CD14-positive monocyte (primary cell): ENCODE data around the gene RASAL2. TPM values are rescaled to one million over a fixed set of nuclear protein-coding genes. Genes with fewer than 3 reads are reported as not detected.

Experiments used
- DNase-seq, 3 donors: peaks; one replicate each; pipeline ENCODE4 v3.0.0-alpha.2; 2011 to 2022
- H2AFZ ChIP-seq: 2 replicates; pipeline ENCODE4 v1.6.0; 2012; ENCODE audit warnings: mild to moderate bottlenecking, low read depth, low read length, inconsistent platforms; ENCODE audit not compliant: insufficient read depth, poor library complexity, severe bottlenecking
- H3K27ac ChIP-seq, 2 donors: 1 replicate in 1 of 2; 2 replicates in 1 of 2; pipeline ENCODE4 v1.5.1; 2012 to 2013; ENCODE audit warnings: low read length in 2 of 2, control low read depth in 1 of 2, inconsistent platforms in 1 of 2, low read depth in 1 of 2, mild to moderate bottlenecking in 1 of 2
- H3K27me3 ChIP-seq, 2 donors: one replicate each; pipeline versions ENCODE4 v1.6.0 to v1.6.1; 2011 to 2013; ENCODE audit warnings: low read length in 2 of 2; ENCODE audit not compliant: control insufficient read depth in 2 of 2, insufficient read depth in 2 of 2
- H3K36me3 ChIP-seq, 2 donors: replicated peaks in 1 of 2; 1 replicate in 1 of 2; 2 replicates in 1 of 2; pipeline versions ENCODE4 v1.5.1 to v1.6.1; 2012 to 2013; ENCODE audit warnings: low read length in 2 of 2, control low read depth in 1 of 2, inconsistent platforms in 1 of 2, mild to moderate bottlenecking in 1 of 2; ENCODE audit not compliant: insufficient read depth in 2 of 2, control insufficient read depth in 1 of 2
- H3K4me1 ChIP-seq, 2 donors: 1 replicate in 1 of 2; 2 replicates in 1 of 2; pipeline versions ENCODE4 v1.5.1 to v1.6.1; 2012 to 2013; ENCODE audit warnings: low read length in 2 of 2, control low read depth in 1 of 2, inconsistent platforms in 1 of 2, mild to moderate bottlenecking in 1 of 2, moderate library complexity in 1 of 2; ENCODE audit not compliant: insufficient read depth in 2 of 2, control insufficient read depth in 1 of 2
- H3K4me2 ChIP-seq: replicated peaks from 2 replicates; pipeline ENCODE3; 2012; ENCODE audit warnings: low read length, moderate library complexity, mild to moderate bottlenecking; ENCODE audit not compliant: poor library complexity, severe bottlenecking; ENCODE audit errors: extremely low read depth
- H3K4me3 ChIP-seq, 3 experiments: fragments of 200-600 bp in 1 of 3; sonication (generic) in 1 of 3; replicated peaks in 1 of 3; 1 replicate in 2 of 3; 2 replicates in 1 of 3; pipeline ENCODE4 v1.5.1; 2011 to 2013; ENCODE audit warnings: low read length in 3 of 3, mild to moderate bottlenecking in 3 of 3, control low read depth in 2 of 3, low read depth in 2 of 3, inconsistent platforms in 1 of 3, moderate library complexity in 1 of 3
- H3K79me2 ChIP-seq: 2 replicates; pipeline ENCODE4 v1.6.0; 2012; ENCODE audit warnings: mild to moderate bottlenecking, control low read depth, inconsistent platforms, low read length, moderate library complexity; ENCODE audit not compliant: insufficient read depth
- H3K9ac ChIP-seq: 2 replicates; pipeline ENCODE4 v1.6.0; 2017; ENCODE audit warnings: low read length, mild to moderate bottlenecking; ENCODE audit not compliant: insufficient read depth, poor library complexity, severe bottlenecking
- H3K9me3 ChIP-seq, 2 donors: replicated peaks in 1 of 2; 1 replicate in 1 of 2; 2 replicates in 1 of 2; pipeline versions ENCODE4 v1.5.1 to v1.6.1; 2012 to 2013; ENCODE audit warnings: low read length in 2 of 2, control low read depth in 1 of 2; ENCODE audit not compliant: control insufficient read depth in 1 of 2, insufficient read depth in 1 of 2
- H4K20me1 ChIP-seq: 2 replicates; pipeline ENCODE4 v1.6.0; 2012; ENCODE audit warnings: mild to moderate bottlenecking, low read length, control low read depth, moderate library complexity; ENCODE audit not compliant: insufficient read depth
- H3K27ac Mint-ChIP-seq, 7 donors: one replicate each; pipeline ENCODE4 v1.8.0; 2020; ENCODE audit warnings: mild to moderate bottlenecking in 7 of 7, mixed read lengths in 7 of 7, moderate library complexity in 6 of 7, inconsistent platforms in 2 of 7
- H3K27me3 Mint-ChIP-seq, 3 donors: one replicate each; pipeline ENCODE4 v1.8.0; 2021 to 2022; ENCODE audit warnings: low read depth in 3 of 3, mild to moderate bottlenecking in 3 of 3, mixed read lengths in 3 of 3, moderate library complexity in 3 of 3, inconsistent platforms in 1 of 3
- H3K36me3 Mint-ChIP-seq, 2 donors: one replicate each; pipeline ENCODE4 v1.8.0; 2020; ENCODE audit warnings: mixed read lengths in 2 of 2, inconsistent platforms in 1 of 2, mild to moderate bottlenecking in 1 of 2
- H3K4me1 Mint-ChIP-seq: one replicate; pipeline ENCODE4 v1.8.0; 2020; ENCODE audit warnings: mild to moderate bottlenecking, mixed read lengths
- H3K4me3 Mint-ChIP-seq, 2 donors: one replicate each; pipeline ENCODE4 v1.8.0; 2020; ENCODE audit warnings: mild to moderate bottlenecking in 2 of 2, mixed read lengths in 2 of 2, moderate library complexity in 1 of 2
- H3K9me3 Mint-ChIP-seq, 7 donors: one replicate each; pipeline ENCODE4 v1.8.0; 2020 to 2022; ENCODE audit warnings: mixed read lengths in 7 of 7, mild to moderate bottlenecking in 6 of 7, moderate library complexity in 6 of 7, inconsistent platforms in 2 of 7
- WGBS: methylation state at CpG from one replicate; pipeline ENCODE4 v1.1.5; 2013; ENCODE audit warnings: missing lambda C conversion rate; ENCODE audit not compliant: insufficient coverage; 5-methylcytosine and 5-hydroxymethylcytosine counted together
- intact Hi-C, 2 donors: fragments of 100-400 bp; cut with micrococcal nuclease; formaldehyde crosslinking; loops; one replicate each; pipeline versions ENCODE4 v1.15.0 to v1.15.1; 2023
- polyA plus RNA-seq, 3 donors: library from polyadenylated mRNA; depleted of rRNA in 1 of 3; unstranded in 2 of 3; stranded (reverse) in 1 of 3; fragments of 300-500 nt in 2 of 3; fragments of >200 nt in 1 of 3; fragmentation: Illumina TruSeq in 2 of 3; gene quantifications; 1 replicate in 2 of 3; 2 replicates in 1 of 3; pipeline ENCODE4 v1.2.3, GENCODE V29; 2012 to 2021
- TF ChIP-seq, protein P1 (sequence below): fragments of 200-600 bp; IDR thresholded peaks from one replicate; pipeline ENCODE4 v1.8.0; 2022; ENCODE audit warnings: antibody characterized with exemption, mild to moderate bottlenecking

The RASAL2 gene
- polyA plus RNA-seq, 3 donors, result 0.15 to 1.00 (median 0.63) TPM

DNA sequence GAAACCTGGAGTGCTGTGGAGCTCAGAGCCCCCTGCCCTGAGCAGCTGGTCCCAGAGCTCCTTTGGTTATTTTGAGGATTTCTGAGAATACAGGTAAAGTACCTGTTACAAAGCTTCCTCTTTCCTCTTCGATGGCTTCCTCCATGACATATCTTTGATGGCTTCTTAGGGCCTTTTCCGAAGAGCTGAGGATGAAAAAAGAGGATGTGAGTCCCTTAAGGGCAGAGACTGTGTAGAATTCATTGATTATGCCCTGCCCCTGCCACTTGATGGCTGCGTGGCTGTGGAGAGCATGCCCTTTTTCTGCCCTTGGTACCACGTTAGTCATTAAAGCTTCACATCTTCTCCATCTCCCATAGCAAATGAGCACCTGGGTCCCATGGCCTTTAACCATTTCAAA is 433.2 kb downstream of the RASAL2 start:
- no peaks in the 10 kb centered on the region for H3K9me3 ChIP-seq
- peaks cover 0 to 5% (median 0%) of the 10 kb centered on the region in 7 donors for H3K9me3 Mint-ChIP-seq
- no peak overlapping the region for H3K9ac ChIP-seq
- WGBS, result 100% methylated on average over 2 of the region's 4 CpGs
- H3K4me3 Mint-ChIP-seq, result no peak overlapping the region
- peaks cover 0 to 3% of the 10 kb centered on the region in 2 donors for H3K4me1 ChIP-seq
- no peak overlapping the region for H2AFZ ChIP-seq
- H3K36me3 Mint-ChIP-seq, result no peaks in the 10 kb centered on the region
- no peaks in the 10 kb centered on the region for H3K27me3 ChIP-seq
- no peak overlapping the region for H3K4me2 ChIP-seq
- H3K36me3 ChIP-seq, result no peaks in the 10 kb centered on the region
- intact Hi-C loops, result no loop called here
- peaks cover 0 to 3% (median 2%) of the 10 kb centered on the region in 3 donors for H3K27me3 Mint-ChIP-seq
- peaks cover 4% of the 10 kb centered on the region for H3K4me1 Mint-ChIP-seq
- H3K4me3 ChIP-seq, result no peak overlapping the region
- TF ChIP-seq, protein P1, sequence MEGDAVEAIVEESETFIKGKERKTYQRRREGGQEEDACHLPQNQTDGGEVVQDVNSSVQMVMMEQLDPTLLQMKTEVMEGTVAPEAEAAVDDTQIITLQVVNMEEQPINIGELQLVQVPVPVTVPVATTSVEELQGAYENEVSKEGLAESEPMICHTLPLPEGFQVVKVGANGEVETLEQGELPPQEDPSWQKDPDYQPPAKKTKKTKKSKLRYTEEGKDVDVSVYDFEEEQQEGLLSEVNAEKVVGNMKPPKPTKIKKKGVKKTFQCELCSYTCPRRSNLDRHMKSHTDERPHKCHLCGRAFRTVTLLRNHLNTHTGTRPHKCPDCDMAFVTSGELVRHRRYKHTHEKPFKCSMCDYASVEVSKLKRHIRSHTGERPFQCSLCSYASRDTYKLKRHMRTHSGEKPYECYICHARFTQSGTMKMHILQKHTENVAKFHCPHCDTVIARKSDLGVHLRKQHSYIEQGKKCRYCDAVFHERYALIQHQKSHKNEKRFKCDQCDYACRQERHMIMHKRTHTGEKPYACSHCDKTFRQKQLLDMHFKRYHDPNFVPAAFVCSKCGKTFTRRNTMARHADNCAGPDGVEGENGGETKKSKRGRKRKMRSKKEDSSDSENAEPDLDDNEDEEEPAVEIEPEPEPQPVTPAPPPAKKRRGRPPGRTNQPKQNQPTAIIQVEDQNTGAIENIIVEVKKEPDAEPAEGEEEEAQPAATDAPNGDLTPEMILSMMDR, result no peak
- no peaks in the 10 kb centered on the region for H3K79me2 ChIP-seq
- DNase-seq, result no peak
- H3K27ac Mint-ChIP-seq, result no peak overlapping the region
- H4K20me1 ChIP-seq, result no peaks in the 10 kb centered on the region
- H3K27ac ChIP-seq, result no peak overlapping the region

DNA sequence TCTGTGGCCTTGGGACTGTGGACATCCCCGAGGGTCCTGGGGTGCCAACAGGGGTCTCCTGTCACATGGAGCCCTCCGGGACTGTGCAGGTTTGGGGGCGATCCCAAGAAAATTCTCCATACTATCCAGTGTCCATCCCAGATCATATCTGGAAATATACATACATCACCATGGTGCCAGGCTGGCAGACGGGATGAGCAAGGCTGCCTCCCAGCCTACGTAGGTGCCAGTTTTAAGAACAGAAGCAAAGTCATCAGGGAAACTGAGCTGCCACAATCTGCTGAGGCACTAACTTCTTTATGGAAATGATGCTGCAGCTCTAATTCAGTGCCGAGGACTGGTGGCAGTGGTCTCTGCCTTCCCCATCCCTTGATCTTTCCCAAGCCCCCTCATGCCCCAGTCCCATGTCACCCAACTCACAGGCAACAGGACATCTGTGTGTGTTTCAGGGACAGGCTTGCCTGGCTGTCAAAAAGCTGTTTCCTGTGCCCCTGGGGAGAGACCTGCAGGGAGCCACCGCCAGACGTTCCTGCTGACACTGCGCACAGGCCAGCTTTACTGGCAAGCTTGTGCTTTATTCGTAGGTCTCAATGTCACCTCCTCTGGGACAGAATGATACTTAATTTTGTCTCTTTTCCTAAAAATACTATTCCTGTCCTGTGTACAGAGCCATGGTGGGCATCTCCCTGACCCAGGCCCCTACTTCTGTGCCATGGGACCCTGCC is 434.5 kb downstream of the RASAL2 start:
- Histone ChIP-seq H3K4me1 (peaks cover 0 to 3% of the 10 kb centered on the region in 2 donors), H3K9me3 (no peaks in the 10 kb centered on the region), H3K36me3 (no peaks in the 10 kb centered on the region), H3K9ac (no peak overlapping the region), H3K79me2 (no peaks in the 10 kb centered on the region), H3K4me2 (no peak overlapping the region), H2AFZ (no peak overlapping the region), H3K27me3 (no peaks in the 10 kb centered on the region), H3K4me3 (no peak overlapping the region), H4K20me1 (no peaks in the 10 kb centered on the region), H3K27ac (no peak overlapping the region)
- DNase-seq, result no peak
- Mint-ChIP-seq H3K36me3 (no peaks in the 10 kb centered on the region), H3K27me3 (peaks cover 0 to 3% (median 2%) of the 10 kb centered on the region in 3 donors), H3K4me3 (no peak overlapping the region), H3K4me1 (peaks cover 8% of the 10 kb centered on the region), H3K9me3 (peaks cover 0 to 5% (median 0%) of the 10 kb centered on the region in 7 donors), H3K27ac (no peak overlapping the region)
- WGBS, result 75% methylated on average over 10 of the region's 10 CpGs
- intact Hi-C loops, result no loop called here
- TF ChIP-seq, protein P1, result no peak
